Fibroblast of skin of abdomen (primary cell): ENCODE results near the gene TMEM181.

Experiments used
- DNase-seq: peaks from one replicate; pipeline ENCODE4 v3.0.0-alpha.2; 2013

The TMEM181 gene

GRCh38 chr6:158564243-158565121, 4.6 kb downstream of the TMEM181 start:
- no peak for DNase-seq

GRCh38 chr6:158565122-158565429, 5.2 kb downstream of the TMEM181 start:
- no peak for DNase-seq

DNA sequence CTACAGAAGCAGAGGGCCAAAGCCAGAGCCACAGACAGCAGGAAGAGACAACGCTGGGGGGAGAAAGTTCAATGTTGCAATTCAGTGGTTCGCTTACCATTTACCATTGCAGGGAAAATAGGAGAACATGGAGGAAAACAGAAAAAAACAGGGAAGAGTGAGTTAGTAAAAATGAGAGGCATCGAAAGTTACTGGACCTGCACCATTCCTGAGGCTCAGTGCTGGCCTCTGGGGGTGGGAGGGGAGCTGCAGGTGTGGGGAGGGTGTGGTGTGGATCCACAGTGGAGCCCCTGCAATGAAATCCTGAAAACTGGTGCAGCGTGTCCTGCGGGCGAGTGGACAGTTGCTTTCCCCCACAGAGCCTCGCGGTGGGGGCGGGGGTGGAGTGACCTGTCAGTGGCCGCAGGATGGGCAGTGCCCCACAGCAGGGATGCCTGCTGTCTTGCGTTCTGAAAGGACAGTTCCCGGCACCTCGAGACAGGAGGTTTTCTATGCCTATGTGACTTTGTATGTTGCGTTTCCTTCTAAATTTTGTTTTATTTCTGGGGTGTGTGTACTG, 5.7 kb downstream of the TMEM181 start:
- no peak for DNase-seq

GRCh38 chr6:158566207-158566818, 6.4 kb downstream of the TMEM181 start:
- no peak for DNase-seq

DNA sequence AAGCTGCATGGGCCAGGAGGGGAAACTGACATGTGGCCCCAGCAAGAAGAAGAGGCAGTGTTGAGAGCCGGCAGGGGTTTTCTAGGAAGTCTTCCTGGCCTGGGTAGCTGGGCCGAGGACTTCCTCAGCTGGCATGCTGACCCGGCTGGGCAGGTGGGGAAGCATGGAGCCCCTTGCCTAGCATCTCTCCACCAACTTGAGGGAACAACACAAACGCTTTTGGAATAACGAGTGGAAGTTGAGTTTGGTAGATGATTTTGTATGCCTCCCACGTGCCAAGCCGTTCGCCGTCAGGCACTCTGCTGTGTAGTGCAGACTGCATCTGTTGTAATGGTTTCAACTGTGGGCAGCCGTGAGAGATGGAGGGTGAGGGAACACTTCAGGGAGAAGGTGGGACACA, 7.3 kb downstream of the TMEM181 start:
- no peak for DNase-seq

GRCh38 chr6:158567871-158568401, 8.0 kb downstream of the TMEM181 start:
- no peak for DNase-seq

DNA sequence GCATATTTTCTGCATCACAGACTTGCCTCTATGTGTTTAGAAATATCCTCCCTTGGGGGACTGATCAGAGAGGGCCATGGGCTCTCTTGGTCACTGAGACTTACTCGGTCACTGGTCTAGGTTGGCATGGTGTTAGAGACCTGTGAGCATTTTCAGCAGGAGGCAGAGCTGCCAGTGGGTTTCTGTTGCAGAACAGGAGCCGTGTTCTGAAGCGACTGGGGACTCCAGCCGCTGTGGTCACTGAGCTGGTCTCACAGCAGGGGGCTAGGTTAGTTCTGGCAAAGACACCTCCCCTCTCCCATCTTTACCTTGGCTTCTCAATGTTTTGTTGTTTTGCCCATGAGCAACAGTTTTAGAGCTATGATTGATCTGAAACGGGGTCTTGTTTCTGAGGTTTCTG, 8.7 kb downstream of the TMEM181 start:
- no peak for DNase-seq

DNA sequence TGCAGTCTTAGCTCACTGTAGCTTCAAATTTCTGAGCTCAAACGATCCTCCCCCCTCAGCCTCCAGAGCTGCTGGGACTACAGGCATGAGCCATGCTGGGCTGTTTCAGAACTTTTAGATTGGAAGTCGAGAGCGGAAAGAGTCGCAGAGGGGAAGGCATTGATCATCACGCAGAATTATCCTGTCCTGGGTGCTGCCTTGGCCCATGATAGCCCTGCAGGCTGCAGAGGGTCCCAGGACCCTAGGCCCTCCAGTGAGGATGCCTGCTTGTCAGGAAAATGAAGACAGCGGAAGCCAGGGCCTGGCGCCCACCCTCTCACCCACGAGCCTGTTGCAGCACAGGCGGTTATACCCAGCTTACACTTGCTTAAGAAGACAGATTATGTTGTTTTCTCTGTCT, 9.1 kb downstream of the TMEM181 start:
- no peak for DNase-seq

GRCh38 chr6:158570681-158570962, 10.7 kb downstream of the TMEM181 start:
- no peak for DNase-seq

DNA sequence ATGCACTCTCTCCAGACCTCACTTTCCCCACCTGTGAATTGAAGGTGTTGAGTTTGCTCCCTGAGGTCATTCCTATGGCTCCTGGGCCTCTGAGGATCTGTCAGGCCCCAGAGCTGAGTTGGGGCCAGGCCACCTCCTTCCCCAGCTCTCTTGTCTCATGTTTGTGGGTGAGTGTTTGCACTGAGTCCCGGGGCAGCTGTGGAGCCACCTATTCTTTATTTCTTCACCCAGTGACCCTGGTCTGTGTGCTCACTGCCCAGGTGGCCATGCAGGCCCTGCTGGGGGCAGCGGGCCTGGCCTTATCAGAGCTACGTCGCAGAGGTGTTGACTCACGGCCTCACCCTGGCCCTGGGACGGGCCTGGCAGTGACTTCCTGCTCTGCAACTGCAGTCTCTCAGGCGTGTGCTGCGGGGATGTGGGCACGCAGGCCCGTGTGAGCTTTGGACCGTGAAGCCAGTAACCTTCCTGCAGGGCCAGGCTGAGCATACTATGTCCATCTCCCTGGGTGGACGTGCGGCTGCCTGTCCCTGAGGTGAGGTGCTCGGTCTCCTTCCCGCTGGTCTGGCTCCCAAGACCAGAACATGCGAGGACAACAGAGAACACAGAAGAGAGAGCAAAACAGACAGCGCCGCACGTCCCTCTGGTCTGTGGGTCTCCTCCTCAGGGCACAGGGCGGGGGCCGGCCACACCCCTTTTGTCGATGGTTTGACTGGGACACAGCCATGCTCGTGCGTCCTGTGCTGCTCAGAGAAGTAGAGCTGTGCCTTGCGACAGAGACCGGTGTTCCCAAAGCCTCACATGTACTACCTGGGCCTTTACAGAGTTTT, 12.1 kb downstream of the TMEM181 start:
- DNase-seq = no peak

GRCh38 chr6:158572653-158573541, 13.0 kb downstream of the TMEM181 start:
- DNase-seq = no peak

- DNase-seq = no peak
These were observed 13.6 kb downstream of the TMEM181 start for GRCh38 chr6:158573542-158573931.

- DNase-seq = no peak
These were observed 14.9 kb downstream of the TMEM181 start for GRCh38 chr6:158574800-158575199.

- peak; percentile 31 for DNase-seq
These were observed 15.7 kb downstream of the TMEM181 start for GRCh38 chr6:158575550-158575949.

DNA sequence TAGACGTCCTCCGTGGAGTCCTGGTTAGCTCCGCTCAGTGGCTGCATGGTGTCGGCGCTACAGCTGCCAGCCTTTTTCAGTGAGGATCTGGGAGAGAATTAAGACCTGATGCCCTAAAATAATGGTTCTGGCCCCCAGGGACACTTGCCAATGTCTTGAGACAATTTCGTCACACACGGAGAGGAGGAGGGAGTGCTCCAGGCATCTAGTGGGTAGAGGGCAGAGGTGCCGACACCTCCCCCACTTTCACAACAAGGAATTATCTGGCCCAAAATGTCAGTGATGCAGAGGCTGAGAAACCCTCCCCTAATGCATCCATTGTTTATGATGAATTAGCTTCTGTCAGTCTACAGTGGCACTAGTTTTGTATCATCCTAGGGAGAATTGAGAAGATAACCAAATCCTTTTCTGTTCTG, 24.4 kb downstream of the TMEM181 start:
- DNase-seq = no peak

GRCh38 chr6:158586652-158587051, 26.8 kb downstream of the TMEM181 start:
- no peak for DNase-seq

- DNase-seq = no peak
These were observed 29.5 kb downstream of the TMEM181 start for GRCh38 chr6:158589366-158589765.

GRCh38 chr6:158591134-158591809, 31.4 kb downstream of the TMEM181 start:
- no peak for DNase-seq

DNA sequence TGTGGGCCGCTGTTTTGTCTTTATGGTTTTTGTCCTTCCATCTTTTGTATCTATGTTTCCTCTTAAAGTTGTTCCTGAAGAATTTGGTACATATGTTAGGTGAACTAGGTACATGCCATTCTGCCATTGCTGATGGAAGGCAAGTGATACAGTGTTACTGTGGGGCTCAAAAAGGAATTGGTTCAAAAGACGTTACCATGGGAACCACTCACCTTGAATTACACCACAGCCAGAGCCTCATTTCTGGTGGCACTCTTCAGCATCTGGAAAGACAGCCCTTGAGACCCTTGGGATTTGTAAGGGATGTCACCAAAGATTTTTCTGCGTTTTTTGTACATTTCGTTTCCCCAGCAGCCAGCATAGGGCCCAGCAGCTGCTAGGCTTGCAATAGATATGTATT, 31.9 kb downstream of the TMEM181 start:
- DNase-seq = no peak

DNA sequence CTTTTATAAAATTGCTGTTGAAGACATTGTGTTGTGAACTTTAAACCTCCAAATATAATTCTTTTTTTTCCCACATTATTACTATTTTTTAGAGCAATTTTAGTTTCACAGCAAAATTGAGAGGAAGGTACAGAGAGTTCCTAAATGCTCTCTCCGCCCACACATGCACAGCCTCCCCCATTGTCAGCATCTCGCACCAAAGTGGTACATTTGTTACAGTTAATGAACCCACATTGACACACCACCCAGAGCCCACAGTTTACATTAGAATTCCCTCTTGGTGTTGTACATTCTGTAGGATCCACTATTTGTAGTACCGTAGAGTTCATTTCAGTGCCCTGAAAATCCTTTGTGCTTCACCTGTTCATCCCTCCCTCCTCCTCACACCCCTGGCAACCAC, 33.8 kb downstream of the TMEM181 start:
- no peak for DNase-seq

DNA sequence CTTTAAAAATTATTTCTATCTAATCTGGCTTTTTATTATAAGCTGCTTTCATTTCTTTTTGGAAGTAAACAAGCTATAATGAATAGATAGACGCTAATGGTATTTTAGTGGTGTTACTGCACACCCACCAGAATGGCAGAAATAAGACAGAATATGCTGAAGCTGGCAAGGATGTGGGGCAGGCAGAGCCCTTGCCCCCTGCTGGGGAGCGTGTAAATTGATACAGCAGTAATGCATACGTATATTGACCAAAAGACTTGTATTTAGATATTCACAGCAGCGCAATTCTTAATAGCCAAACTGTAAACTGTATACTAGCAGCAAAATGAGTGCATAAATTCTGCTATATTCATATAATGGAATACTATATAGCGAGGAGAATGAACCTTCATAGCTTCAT, 35.3 kb downstream of the TMEM181 start:
- DNase-seq = no peak

GRCh38 chr6:158596861-158597260, 37.0 kb downstream of the TMEM181 start:
- DNase-seq = no peak
